ENCODE measurements around the gene RNF40. TPM values are rescaled to one million over a fixed set of nuclear protein-coding genes. Genes with fewer than 3 reads are reported as not detected.

RNF40 gene
- total RNA-seq, 1 experiment from 2014 or later, result 64.1 TPM

GRCh38 chr16:30760577-30761426 is 1.3 kb upstream of the RNF40 start:
- ChIA-PET POLR2A (ENCODE audit: unreplicated experiment) (interaction anchor here (0.5 kb wide), 1 partner anchor 22 kb away, joined by 3 read pairs; no protein-coding TSS in a partner anchor), CTCF (interaction anchor here (0.6 kb wide), 1 partner anchor 233 kb away, joined by 13 read pairs; no protein-coding TSS in a partner anchor)
- intact Hi-C loops (cut with micrococcal nuclease), result loop anchor here (5.0 kb wide), 1 partner anchor 104 kb away; the partner anchor contains the start of gene FBRS
- ATAC-seq, result no peak; the same call in 1 of the 2 replicates
- TF ChIP-seq CTCF (conservative IDR thresholded peaks at IDR 0.05; ENCODE audit: low read depth, low read length), result no peak
- TF ChIP-seq EZH2phosphoT487 (IDR thresholded peaks at IDR 0.05; ENCODE audit: borderline replicate concordance, low read length), result no peak
- no peak for TF ChIP-seq EZH2 (IDR thresholded peaks at IDR 0.05; ENCODE audit: low read length, unreplicated experiment)
- Histone ChIP-seq H3K79me2 (ENCODE audit: low read length) (peaks cover 33% of the 10 kb centered on the region), H3K9ac (ENCODE audit: low read length) (peak overlapping the region; percentile 71), H3K4me1 (ENCODE audit: insufficient read depth, low read length) (peaks cover 20% of the 10 kb centered on the region), H4K20me1 (ENCODE audit: low read length) (peaks cover 4% of the 10 kb centered on the region; the same call in 1 of the 2 replicates), H3K4me3 (ENCODE audit: low read length) (peak overlapping the region; percentile 82), H2AFZ (ENCODE audit: low read length) (peak overlapping the region; percentile 78), H3K4me2 (ENCODE audit: low read length) (peak overlapping the region; percentile 93), H3K9me3 (ENCODE audit: low read length) (no peaks in the 10 kb centered on the region), H3K9me2 (replicated peaks; ENCODE audit: low read length) (no peaks in the 10 kb centered on the region), H3K36me3 (ENCODE audit: low read depth, low read length) (peaks cover 15% of the 10 kb centered on the region; the same call in 1 of the 2 replicates), H3K27me3 (ENCODE audit: low read length) (no peaks in the 10 kb centered on the region), H3F3A (ENCODE audit: low read length, unreplicated experiment) (no peaks in the 10 kb centered on the region), H3K27ac (ENCODE audit: low read length) (no peak overlapping the region)
- DNase-seq, result no peak
- BruUV-seq (replicated peaks), result no TSS peak

DNA sequence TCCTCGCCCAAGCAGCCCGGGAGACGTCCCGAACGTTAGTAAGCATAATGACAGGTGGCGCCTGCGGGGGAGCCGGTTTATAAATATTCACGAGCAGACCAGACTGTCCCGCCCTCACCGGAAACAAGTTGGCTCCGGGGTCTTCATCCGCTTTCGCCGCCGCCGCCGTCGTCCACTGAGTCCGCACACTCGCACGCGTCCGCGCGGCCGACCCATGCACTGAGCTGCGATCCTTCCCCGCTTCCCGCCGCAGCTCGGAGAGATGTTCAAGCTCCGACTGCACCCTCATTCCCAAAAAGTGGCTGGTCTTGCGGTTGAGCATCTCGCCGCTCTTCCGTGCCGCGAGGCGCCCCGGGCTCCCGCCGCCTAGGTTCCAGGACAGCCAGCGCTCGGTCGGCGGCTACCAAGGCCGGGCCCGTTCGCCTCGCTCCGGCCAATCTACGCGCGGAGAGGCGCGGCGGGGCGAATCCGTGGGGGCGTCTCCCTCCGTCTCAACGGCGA is 645 bp upstream of the RNF40 start:
- H3K9me2 ChIP-seq (replicated peaks; ENCODE audit: low read length), result no peaks in the 10 kb centered on the region

More for the DNA sequence above, 645 bp upstream of the RNF40 start:
- Histone ChIP-seq H3K4me1 (ENCODE audit: insufficient read depth, low read length) (peaks cover 20% of the 10 kb centered on the region), H3K9me3 (ENCODE audit: low read length) (no peaks in the 10 kb centered on the region), H3K36me3 (ENCODE audit: low read depth, low read length) (peaks cover 16% of the 10 kb centered on the region; the same call in 1 of the 2 replicates), H3K9ac (ENCODE audit: low read length) (peak overlapping the region; percentile 71), H4K20me1 (ENCODE audit: low read length) (peaks cover 4% of the 10 kb centered on the region; the same call in 1 of the 2 replicates), H3K79me2 (ENCODE audit: low read length) (peaks cover 33% of the 10 kb centered on the region), H3K4me2 (ENCODE audit: low read length) (peak overlapping the region; percentile 93), H3K4me3 (ENCODE audit: low read length) (peak overlapping the region; percentile 82), H2AFZ (ENCODE audit: low read length) (peak overlapping the region; percentile 78), H3F3A (ENCODE audit: low read length, unreplicated experiment) (no peaks in the 10 kb centered on the region), H3K27ac (ENCODE audit: low read length) (peak overlapping the region; percentile 27), H3K27me3 (ENCODE audit: low read length) (no peaks in the 10 kb centered on the region)
- ATAC-seq (peak; percentile 48), DNase-seq (peak; percentile 28)
- BruUV-seq (replicated peaks), result TSS peak; percentile 57
- intact Hi-C loops (cut with micrococcal nuclease), result loop anchor here (5.0 kb wide), 1 partner anchor 104 kb away; the partner anchor contains the start of gene FBRS
- TF ChIP-seq EZH2phosphoT487 (IDR thresholded peaks at IDR 0.05; ENCODE audit: borderline replicate concordance, low read length) (no peak), CTCF (conservative IDR thresholded peaks at IDR 0.05; ENCODE audit: low read depth, low read length) (no peak), EZH2 (IDR thresholded peaks at IDR 0.05; ENCODE audit: low read length, unreplicated experiment) (no peak)
- CTCF ChIA-PET, result no interaction called here
- POLR2A ChIA-PET (ENCODE audit: unreplicated experiment), result no interaction called here
